K562 (cell line): ENCODE results near the gene RAP2B. TPM values are rescaled to one million over a fixed set of nuclear protein-coding genes. Genes with fewer than 3 reads are reported as not detected.
A peak's percentile ranks its signal among the peaks of the same experiment; 100 is the strongest.

ENCODE experiments used
- ATAC-seq: fragments of 200-7000 bp; cut with Tn5 transposase; 3 replicates; pipeline ENCODE4 v1.9.1; 2020; ENCODE audit warnings: moderate library complexity
- BruUV-seq: library from RNA; stranded (reverse); fragments of 400-500 nt; replicated peaks from 2 replicates; lab custom pipeline; 2021; lab: Mats Ljungman, UMichigan
- CTCF ChIA-PET: fragments of 300-600 bp; formaldehyde crosslinking; extraction: SDS; loops from one replicate; lab custom pipeline; 2021; ENCODE audit warnings: low intra/inter-chr PET ratio; lab: Yijun Ruan, JAX
- POLR2A ChIA-PET: fragments of 300-600, 350-650 bp; sonication (Branson Sonifier 250); formaldehyde crosslinking; extraction: SDS; loops from one replicate; lab custom pipeline; 2021; ENCODE audit warnings: antibody characterized with exemption, inconsistent platforms; lab: Yijun Ruan, JAX
- DNase-seq, 4 experiments: peaks; one replicate each; pipeline versions ENCODE4 v3.0.0 to v3.0.0-alpha.2; 2011 to 2018; ENCODE audit warnings: low spot score in 3 of 4, mixed read lengths in 3 of 4; ENCODE audit errors: extremely low read depth in 1 of 4
- FAIRE-seq: peaks from 2 replicates; lab custom pipeline; 2011; peaks lifted over from hg19 to GRCh38; lab: Jason Lieb, UNC
- H2AFZ ChIP-seq: 2 replicates; pipeline ENCODE4 v1.6.0; 2011; ENCODE audit warnings: low read depth, low read length, control low read depth, inconsistent platforms
- H3K27ac ChIP-seq: fragments of 200-600 bp; 3 replicates; pipeline ENCODE4 v1.8.0; 2011; ENCODE audit warnings: low read depth, mild to moderate bottlenecking, control low read depth, inconsistent platforms, low read length, moderate library complexity, mixed read lengths; ENCODE audit errors: extremely low read depth
- H3K27me3 ChIP-seq, 2 experiments: fragments of 300-600 bp in 1 of 2; 2 replicates in 1 of 2; 3 replicates in 1 of 2; pipeline versions ENCODE4 v1.6.0 to v1.8.0; 2011; ENCODE audit warnings: inconsistent platforms in 2 of 2, low read length in 2 of 2, mild to moderate bottlenecking in 1 of 2, mixed read lengths in 1 of 2, moderate library complexity in 1 of 2; ENCODE audit not compliant: control insufficient read depth in 2 of 2, insufficient read depth in 2 of 2
- H3K36me3 ChIP-seq: fragments of 300-600 bp; 3 replicates; pipeline ENCODE4 v1.8.0; 2011; ENCODE audit warnings: mild to moderate bottlenecking, low read length, inconsistent platforms; ENCODE audit not compliant: control insufficient read depth, insufficient read depth
- H3K4me1 ChIP-seq, 2 experiments: fragments of 200-600 bp in 1 of 2; replicated peaks in 1 of 2; 2 replicates in 1 of 2; 3 replicates in 1 of 2; pipeline versions ENCODE4 v1.5.1 to v1.8.0; 2011; ENCODE audit warnings: inconsistent platforms in 2 of 2, low read length in 2 of 2, mild to moderate bottlenecking in 1 of 2, mixed read lengths in 1 of 2, moderate library complexity in 1 of 2; ENCODE audit not compliant: control insufficient read depth in 2 of 2, insufficient read depth in 2 of 2
- H3K4me2 ChIP-seq: 2 replicates; pipeline ENCODE4 v1.6.1; 2011; ENCODE audit warnings: low read length, control low read depth, inconsistent platforms, mixed read lengths; ENCODE audit not compliant: insufficient read depth
- H3K4me3 ChIP-seq: fragments of 200-600 bp; sonication (generic), shearing (Covaris generic); 2 replicates; pipeline ENCODE4 v1.5.1; 2016; ENCODE audit warnings: control low read depth, inconsistent platforms
- H3K79me2 ChIP-seq: fragments of 200-600 bp; 3 replicates; pipeline ENCODE4 v1.8.0; 2011; ENCODE audit warnings: low read length, inconsistent platforms; ENCODE audit not compliant: control insufficient read depth, insufficient read depth
- H3K9ac ChIP-seq, 2 experiments: 2 replicates each; pipeline versions ENCODE4 v1.6.0 to v1.6.1; 2011; ENCODE audit warnings: low read depth in 2 of 2, low read length in 2 of 2, control low read depth in 1 of 2, inconsistent platforms in 1 of 2, mild to moderate bottlenecking in 1 of 2, mixed read lengths in 1 of 2; ENCODE audit not compliant: insufficient read depth in 1 of 2
- H3K9me1 ChIP-seq: one replicate; pipeline ENCODE4 v1.6.0; 2011; ENCODE audit warnings: inconsistent platforms, mild to moderate bottlenecking, low read length, moderate library complexity; ENCODE audit not compliant: control insufficient read depth, insufficient read depth
- H3K9me3 ChIP-seq: replicated peaks from 2 replicates; pipeline ENCODE4 v1.5.1; 2011; ENCODE audit warnings: low read depth, low read length, inconsistent platforms; ENCODE audit not compliant: control insufficient read depth, insufficient read depth
- H4K20me1 ChIP-seq: replicated peaks from 2 replicates; pipeline ENCODE4 v1.6.1; 2011; ENCODE audit warnings: low read length, inconsistent platforms, mixed read lengths; ENCODE audit not compliant: control insufficient read depth, insufficient read depth
- FOSL1 ChIP-seq: fragments of 200-800 bp; sonication (Bioruptor generic); conservative IDR thresholded peaks from 2 replicates; pipeline ENCODE4 v1.6.1; 2016; ENCODE audit warnings: missing genetic modification characterization, missing compliant biosample characterization
- ILK ChIP-seq: fragments of 450-650 bp; IDR thresholded peaks from 2 replicates; pipeline ENCODE4 v1.6.1; 2016; ENCODE audit warnings: missing genetic modification characterization, low read depth, mild to moderate bottlenecking, missing compliant biosample characterization, moderate library complexity, borderline replicate concordance
- KDM1A ChIP-seq, 2 experiments: fragments of 450-650 bp; IDR thresholded peaks; 2 replicates each; pipeline ENCODE4 v1.6.1; 2016; ENCODE audit warnings: mild to moderate bottlenecking in 2 of 2
- KLF13 ChIP-seq: fragments of 450-650 bp; IDR thresholded peaks from 2 replicates; pipeline ENCODE4 v1.6.1; 2016; ENCODE audit warnings: missing genetic modification characterization, low read depth, mild to moderate bottlenecking, missing compliant biosample characterization, moderate library complexity, borderline replicate concordance
- RBM25 ChIP-seq: fragments of 200-400 bp; formaldehyde crosslinking; IDR thresholded peaks from 2 replicates; pipeline ENCODE4 v1.6.1; 2018; ENCODE audit warnings: low read length, low read depth, moderate library complexity; ENCODE audit not compliant: severe bottlenecking
- SOX6 ChIP-seq: fragments of 450-650 bp; IDR thresholded peaks from 2 replicates; pipeline ENCODE4 v1.6.1; 2014; ENCODE audit warnings: mild to moderate bottlenecking
- SRF ChIP-seq, 2 experiments: fragments of 250-450, 450-650 bp in 1 of 2; sonication (Bioruptor Pico) in 1 of 2; sonication (generic) in 1 of 2; formaldehyde crosslinking; IDR thresholded peaks; 2 replicates each; pipeline versions ENCODE4 v1.5.0 to v1.5.1; 2020 to 2022; ENCODE audit warnings: mild to moderate bottlenecking in 1 of 2, missing genetic modification reagents in 1 of 2
- U2AF1 ChIP-seq: fragments of 200-400 bp; formaldehyde crosslinking; optimal IDR thresholded peaks from 2 replicates; pipeline ENCODE3; 2017; ENCODE audit warnings: mild to moderate bottlenecking, low read depth, low read length, moderate library complexity
- ZNF121 ChIP-seq: sonication (generic); formaldehyde crosslinking; conservative IDR thresholded peaks from 2 replicates; pipeline ENCODE4 v1.8.0; 2022; ENCODE audit warnings: missing genetic modification reagents
- ZNF41 ChIP-seq: fragments of 250-450 bp; sonication (Bioruptor Pico); conservative IDR thresholded peaks from 2 replicates; pipeline ENCODE4 v1.4.0; 2020; ENCODE audit warnings: mild to moderate bottlenecking
- ZNF644 ChIP-seq: fragments of 200-800 bp; sonication (Bioruptor generic); IDR thresholded peaks from 2 replicates; pipeline ENCODE4 v1.6.1; 2016; ENCODE audit warnings: low read depth, missing genetic modification characterization, missing compliant biosample characterization
- ZNF830 ChIP-seq: fragments of 250-450 bp; sonication (Bioruptor Pico); IDR thresholded peaks from 2 replicates; pipeline ENCODE4 v1.5.0; 2021; ENCODE audit warnings: mild to moderate bottlenecking
- WGBS: fragments of 100-300 bp; shearing (Covaris generic); methylation state at CpG from one replicate; pipeline ENCODE4 v1.1.6; 2016; ENCODE audit warnings: low coverage, mixed read lengths; ENCODE audit not compliant: insufficient coverage; ENCODE audit errors: missing lambda C conversion rate; 5-methylcytosine and 5-hydroxymethylcytosine counted together
- in situ Hi-C: fragments of 300-500 bp; cut with MboI; formaldehyde crosslinking; loops from 4 replicates; pipeline ENCODE4 v1.15.0; 2018; ENCODE audit warnings: inconsistent platforms, mixed read lengths
- intact Hi-C: fragments of 100-400 bp; cut with micrococcal nuclease; formaldehyde crosslinking; loops from 2 replicates; pipeline ENCODE4 v1.14.2; 2022
- polyA plus RNA-seq, 8 experiments: library from polyadenylated mRNA; depleted of rRNA in 4 of 8; stranded (reverse) in 5 of 8; unstranded in 3 of 8; fragments of >200 nt; fragmentation: Nextera tagmentation in 2 of 8; fragmentation: Illumina TruSeq in 1 of 8; extraction: Ambion mirVana in 2 of 8; extraction: Trizol in 1 of 8; gene quantifications; 2 replicates each; pipeline versions ENCODE4 v1.2.1 to v1.2.3, GENCODE V29; 2011 to 2014; ENCODE audit warnings: inconsistent platforms in 1 of 8, missing spikeins in 1 of 8
- total RNA-seq, 7 experiments: library from RNA; depleted of rRNA in 6 of 7; stranded (reverse); fragments of >200 nt in 6 of 7; fragmentation: Illumina TruSeq in 2 of 7; extraction: Trizol in 2 of 7; gene quantifications; 2 replicates each; pipeline versions ENCODE4 v1.2.1 to v1.2.3, GENCODE V29; 2011 to 2021; ENCODE audit warnings: low replicate concordance in 1 of 7
- TF ChIP-seq, protein P1 (sequence below), 2 experiments: fragments of 450-650 bp in 1 of 2; sonication (generic) in 1 of 2; formaldehyde crosslinking in 1 of 2; IDR thresholded peaks in 1 of 2; conservative IDR thresholded peaks in 1 of 2; 2 replicates each; pipeline versions ENCODE4 v1.6.1 to v1.8.1; 2016 to 2023; ENCODE audit warnings: mild to moderate bottlenecking in 2 of 2, moderate library complexity in 2 of 2, inconsistent platforms in 1 of 2, missing genetic modification reagents in 1 of 2

RAP2B gene
- total and polyA plus RNA-seq, 9 of the 15 experiments (the other 6 are each of a cell fraction or from before 2014, with no cell fraction given): 9.4 to 31.2 (median 15.8) TPM

GRCh38 chr3:153129866-153130265, 32.2 kb upstream of the RAP2B start:
- Histone ChIP-seq H3K4me2 (no peak overlapping the region), H4K20me1 (no peaks in the 10 kb centered on the region), H3K79me2 (no peaks in the 10 kb centered on the region), H3K9ac (no peak overlapping the region), H3K36me3 (no peaks in the 10 kb centered on the region), H3K27ac (no peak overlapping the region), H3K4me1 (no peaks in the 10 kb centered on the region), H3K27me3 (no peaks in the 10 kb centered on the region), H3K9me3 (no peaks in the 10 kb centered on the region), H3K9me1 (no peaks in the 10 kb centered on the region), H2AFZ (no peak overlapping the region), H3K4me3 (no peak overlapping the region)
- BruUV-seq: no TSS peak
- DNase-seq (no peak), ATAC-seq (no peak), FAIRE-seq (no peak)
- in situ Hi-C loops (no loop called here), intact Hi-C loops (no loop called here)
- POLR2A ChIA-PET: no interaction called here
- 70% methylated on average over 3 of the region's 3 CpGs for WGBS
- TF ChIP-seq RBM25 (peak; percentile 66), ZNF41 (CRISPR knock-in tag) (no peak), ZNF830 (CRISPR knock-in tag) (no peak), ZNF121 (CRISPR knock-in tag) (peak; percentile 58)
- CTCF ChIA-PET: interaction anchor here (0.6 kb wide), 1 partner anchor 1157 kb away, joined by 3 read pairs; no protein-coding TSS in a partner anchor

DNA sequence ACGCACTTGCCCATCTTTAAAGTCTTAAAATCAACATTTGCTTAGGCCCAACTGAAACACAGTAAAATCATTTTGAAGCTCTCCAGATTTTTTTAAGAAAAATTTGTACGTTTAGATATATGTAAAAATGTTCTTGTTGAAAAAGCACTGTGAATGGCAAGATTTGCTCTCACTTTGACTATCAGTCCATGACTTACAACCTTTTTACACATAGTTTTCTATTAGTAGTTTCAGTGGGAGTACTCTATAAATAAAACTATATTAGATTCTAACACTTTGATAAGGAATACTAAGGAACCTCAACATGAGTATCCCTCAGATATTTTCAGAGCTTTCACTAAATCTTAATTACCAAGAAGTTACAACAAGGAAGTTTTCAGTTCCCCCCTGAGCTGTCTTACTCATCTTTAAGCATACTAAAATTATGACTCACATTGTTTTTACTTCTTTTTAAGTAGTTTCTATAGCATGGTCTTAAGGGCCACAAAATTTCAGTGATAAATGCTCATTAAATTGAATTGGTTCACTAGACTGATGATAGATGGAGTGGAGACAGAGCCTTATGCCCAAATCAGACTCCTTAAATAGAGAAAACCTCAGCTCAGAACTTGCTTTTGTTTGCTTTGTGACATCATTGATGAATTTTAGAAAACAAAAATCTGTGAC, 31.6 kb upstream of the RAP2B start:
- no peak for DNase-seq
- TF ChIP-seq FOSL1 (tag) (0 out of 2 replicates have a peak, but pooled peaks have one; percentile 44), ZNF644 (tag) (no peak), U2AF1 (no peak), KDM1A (IDR thresholded peaks at IDR 0.05) (peak; percentile 15 to 54; a peak in 1 of 4 replicates), SRF (CRISPR knock-in tag; IDR thresholded peaks at IDR 0.05) (no peak), ILK (tag) (no peak), KLF13 (tag) (no peak), SOX6 (no peak)
- TF ChIP-seq, protein P1, sequence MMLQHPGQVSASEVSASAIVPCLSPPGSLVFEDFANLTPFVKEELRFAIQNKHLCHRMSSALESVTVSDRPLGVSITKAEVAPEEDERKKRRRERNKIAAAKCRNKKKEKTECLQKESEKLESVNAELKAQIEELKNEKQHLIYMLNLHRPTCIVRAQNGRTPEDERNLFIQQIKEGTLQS (IDR thresholded peaks at IDR 0.05): peak; percentile 67
- TF ChIP-seq, protein P1 (CRISPR knock-in tag; conservative IDR thresholded peaks at IDR 0.05): no peak
- Histone ChIP-seq H3K27me3 (no peaks in the 10 kb centered on the region), H2AFZ (no peak overlapping the region), H3K36me3 (no peaks in the 10 kb centered on the region), H3K4me2 (no peak overlapping the region), H3K4me3 (no peak overlapping the region), H4K20me1 (no peaks in the 10 kb centered on the region), H3K9me1 (no peaks in the 10 kb centered on the region), H3K27ac (no peak overlapping the region), H3K4me1 (no peaks in the 10 kb centered on the region), H3K9me3 (no peaks in the 10 kb centered on the region), H3K9ac (no peak overlapping the region), H3K79me2 (no peaks in the 10 kb centered on the region)
- FAIRE-seq: no peak
- in situ Hi-C loops (no loop called here), intact Hi-C loops (no loop called here)
- POLR2A ChIA-PET: interaction anchor here (0.6 to 0.9 kb wide), 2 partner anchors 8 to 15 kb away, joined by 3 read pairs; no protein-coding TSS in a partner anchor
- BruUV-seq: no TSS peak
- ATAC-seq: no peak
- 64% methylated on average over 2 of the region's 2 CpGs for WGBS
- CTCF ChIA-PET: interaction anchor here (0.6 kb wide), 1 partner anchor 1156 kb away, joined by 3 read pairs; no protein-coding TSS in a partner anchor
